SH-SY5Y (cell line): ENCODE measurements around the gene RIPOR3.

Experiments
- GATA2 ChIP-seq: IDR thresholded peaks from 2 replicates; pipeline ENCODE4 v1.6.1; 2011; ENCODE audit warnings: mild to moderate bottlenecking, low read depth, low read length
- GATA3 ChIP-seq: IDR thresholded peaks from 2 replicates; pipeline ENCODE4 v1.6.1; 2011; ENCODE audit warnings: low read depth, mild to moderate bottlenecking, low read length, moderate library complexity

RIPOR3 gene

GRCh38 chr20:50607850-50608749 lies 83.2 kb downstream of the RIPOR3 start:
- no peak for TF ChIP-seq GATA2
- TF ChIP-seq GATA3, result no peak

DNA sequence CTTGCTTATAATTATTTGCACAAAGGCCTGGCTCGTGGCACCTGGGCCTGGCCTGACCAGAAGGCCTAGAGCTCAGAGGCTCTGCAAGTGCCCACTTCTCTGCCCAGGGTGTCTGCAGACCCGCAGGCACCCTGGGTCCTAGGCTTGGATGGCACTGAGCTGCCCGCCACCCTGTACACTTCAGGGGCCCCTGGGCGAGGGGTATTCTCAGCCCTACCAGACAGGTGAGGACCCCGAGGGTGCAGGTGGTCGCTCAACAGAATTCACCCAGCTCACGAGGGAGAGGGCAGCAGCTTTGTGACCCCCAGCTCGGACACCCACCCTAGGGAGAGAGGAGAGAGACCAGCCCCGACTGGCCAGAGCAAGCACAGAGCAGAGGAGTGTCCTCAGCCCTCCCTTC lies 83.9 kb downstream of the RIPOR3 start:
- TF ChIP-seq GATA3, result no peak
- TF ChIP-seq GATA2, result no peak

DNA sequence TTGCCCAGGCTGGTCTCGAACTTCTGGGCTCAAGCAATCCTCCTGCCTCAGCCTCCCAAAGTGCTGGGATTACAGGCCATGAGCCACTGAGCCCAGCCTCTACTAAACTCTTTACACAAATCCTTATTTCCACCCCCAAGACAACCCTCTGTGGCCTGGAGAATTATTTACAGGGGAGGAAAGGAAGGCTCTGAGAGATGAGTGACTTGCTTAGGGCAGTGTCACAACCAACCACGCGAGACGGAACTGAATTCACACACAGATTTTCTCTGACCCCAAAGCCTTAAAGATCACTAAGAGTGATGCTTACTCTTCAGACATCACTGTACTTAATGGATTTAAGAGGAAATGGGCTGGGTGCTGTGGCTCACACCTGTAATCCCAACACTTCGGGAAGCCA lies 86.2 kb downstream of the RIPOR3 start:
- TF ChIP-seq GATA3, result no peak
- no peak for TF ChIP-seq GATA2

DNA sequence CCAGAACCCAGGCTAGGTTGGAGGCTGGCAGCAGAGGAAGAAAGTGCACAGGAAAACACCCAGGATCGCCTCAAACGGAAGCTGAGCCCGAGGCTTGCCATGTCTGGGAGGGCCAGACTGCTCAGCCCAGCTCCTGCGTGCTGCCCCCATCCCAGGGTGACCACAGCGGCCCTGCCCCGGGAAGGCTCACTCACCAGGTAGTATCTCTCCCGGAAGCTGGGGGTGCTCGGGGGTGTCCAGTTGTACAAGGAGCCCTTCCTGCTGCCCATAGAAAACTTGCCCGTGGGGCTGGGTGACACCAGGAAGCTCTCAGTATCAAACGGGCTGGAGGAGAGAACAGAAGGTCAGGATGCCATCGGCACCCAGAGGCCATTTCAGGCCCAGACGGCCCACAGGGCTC lies 86.9 kb downstream of the RIPOR3 start:
- TF ChIP-seq GATA3 (no peak), GATA2 (no peak)

DNA sequence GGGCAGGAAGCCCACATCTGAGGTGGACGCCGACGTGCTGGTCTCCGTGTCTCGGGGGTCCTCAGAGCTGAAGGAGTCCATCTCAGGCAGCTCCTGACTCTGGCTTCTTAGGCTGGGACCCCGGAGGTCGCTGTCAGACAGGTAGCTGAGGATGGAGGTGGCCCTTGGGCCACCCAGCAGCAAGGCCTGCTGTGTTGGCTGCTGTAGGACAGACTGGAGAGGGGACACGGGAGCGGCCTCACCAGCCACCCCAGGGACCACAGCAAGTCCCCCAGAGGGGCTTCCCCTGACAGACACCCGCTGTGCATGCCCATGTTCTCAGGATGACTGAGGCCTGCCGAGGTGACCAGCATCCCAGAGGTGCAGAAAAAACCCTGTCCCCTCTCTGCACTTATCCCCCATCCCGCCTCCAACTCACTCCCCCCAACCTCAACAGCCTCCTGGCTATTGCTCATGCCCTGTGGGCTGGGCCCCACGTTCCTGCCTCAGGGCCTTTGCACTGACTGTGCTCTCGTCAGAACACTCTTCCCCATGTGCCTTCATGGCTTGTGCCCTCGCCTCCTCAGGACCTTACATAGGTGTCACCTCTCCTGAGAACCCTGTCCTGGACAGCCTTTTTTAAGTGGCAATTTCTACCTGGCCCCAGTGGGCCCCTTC lies 88.8 kb downstream of the RIPOR3 start:
- TF ChIP-seq GATA2 (no peak), GATA3 (no peak)

DNA sequence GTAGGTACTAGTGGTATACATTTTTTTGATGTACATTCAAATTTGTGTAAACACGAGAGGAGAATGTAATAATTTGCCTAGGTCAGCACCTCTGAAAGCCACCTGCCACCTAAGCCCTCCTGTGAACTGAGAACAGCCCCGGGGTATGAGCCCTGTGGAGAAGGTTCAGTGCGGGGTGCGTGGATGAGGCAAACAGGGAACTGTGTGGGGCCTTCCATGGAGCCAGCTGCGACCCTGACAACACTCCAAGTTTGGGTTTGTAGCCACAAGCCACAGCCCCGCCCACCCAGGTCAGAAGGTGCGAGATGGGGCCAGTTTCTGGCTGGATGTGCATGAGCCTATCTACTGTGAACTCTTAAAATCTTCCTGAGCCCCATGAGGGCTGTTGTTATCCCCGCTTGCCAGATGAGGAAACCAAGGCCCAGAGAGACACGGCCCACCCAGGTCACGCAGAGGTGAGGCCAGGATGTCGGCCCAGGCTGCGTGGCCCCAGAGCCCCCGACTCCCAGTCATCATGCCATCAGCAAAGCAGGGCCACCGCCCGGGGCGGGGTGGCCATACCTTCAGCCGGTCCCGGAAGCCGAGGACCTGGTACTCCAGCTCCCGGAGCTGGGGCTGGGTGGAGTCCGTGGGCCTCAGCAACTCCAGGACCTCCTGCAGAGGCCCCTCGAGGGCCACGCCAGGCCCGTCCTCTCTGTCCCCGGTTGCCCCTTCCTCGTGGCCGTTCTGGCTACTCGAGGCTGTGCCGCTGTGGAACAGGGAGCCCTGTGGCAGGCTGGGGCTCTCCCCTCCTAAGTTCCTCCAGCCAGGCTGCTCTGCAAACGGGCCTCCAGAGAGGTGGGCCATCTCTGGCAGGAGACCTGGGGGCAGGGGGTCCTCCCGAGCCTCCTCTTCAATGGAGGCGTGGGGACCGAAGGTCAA lies 89.6 kb downstream of the RIPOR3 start:
- TF ChIP-seq GATA3, result no peak

DNA sequence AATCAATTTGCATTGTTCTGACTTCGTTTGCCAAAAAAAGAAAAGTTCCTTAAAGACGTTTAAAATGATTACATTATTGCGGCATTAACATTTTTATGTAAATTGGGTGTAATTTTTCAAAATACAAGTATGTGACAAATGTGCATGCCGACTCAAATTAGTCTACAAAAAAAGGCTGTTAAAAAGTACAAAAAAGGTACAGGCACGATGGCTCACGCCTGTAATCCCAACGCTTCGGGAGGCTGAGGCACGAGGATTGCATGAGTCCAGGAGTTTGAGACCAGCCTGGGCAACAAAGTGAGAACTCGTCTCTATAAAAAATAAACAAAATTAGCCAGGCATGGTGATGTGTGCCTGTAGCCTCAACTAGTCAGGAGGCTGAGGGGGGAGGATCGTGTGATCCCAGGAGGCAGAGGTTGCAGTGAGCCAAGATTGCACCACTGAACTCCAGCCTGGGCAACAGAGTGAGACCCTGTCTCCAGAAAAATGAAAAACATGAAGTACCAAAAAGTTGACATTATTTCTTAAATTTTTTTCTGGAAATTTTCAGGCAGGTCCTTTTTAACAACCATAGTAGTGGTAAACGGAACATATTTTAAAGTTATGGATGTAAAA lies 91.0 kb downstream of the RIPOR3 start:
- TF ChIP-seq GATA3, result no peak

DNA sequence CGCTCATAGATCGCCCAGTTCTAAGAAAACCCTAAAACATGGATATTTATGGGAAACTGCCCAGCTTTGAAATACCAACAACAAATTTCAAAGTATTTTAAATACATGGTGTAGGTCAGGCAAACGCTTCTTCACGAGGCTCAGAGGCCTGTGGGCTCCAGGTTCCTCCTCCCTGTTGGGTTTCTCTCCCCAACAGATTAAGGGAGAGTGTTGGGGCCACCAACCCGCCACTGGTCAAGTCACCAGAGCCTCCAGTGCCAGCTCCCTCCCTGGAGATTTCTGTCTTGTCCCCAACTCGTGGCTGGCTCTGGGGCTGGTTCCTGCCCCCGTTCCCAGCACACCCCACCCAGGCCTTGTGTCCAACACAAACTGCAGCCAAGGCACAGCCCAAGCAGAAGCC lies 93.3 kb downstream of the RIPOR3 start:
- no peak for TF ChIP-seq GATA2
- TF ChIP-seq GATA3, result no peak

DNA sequence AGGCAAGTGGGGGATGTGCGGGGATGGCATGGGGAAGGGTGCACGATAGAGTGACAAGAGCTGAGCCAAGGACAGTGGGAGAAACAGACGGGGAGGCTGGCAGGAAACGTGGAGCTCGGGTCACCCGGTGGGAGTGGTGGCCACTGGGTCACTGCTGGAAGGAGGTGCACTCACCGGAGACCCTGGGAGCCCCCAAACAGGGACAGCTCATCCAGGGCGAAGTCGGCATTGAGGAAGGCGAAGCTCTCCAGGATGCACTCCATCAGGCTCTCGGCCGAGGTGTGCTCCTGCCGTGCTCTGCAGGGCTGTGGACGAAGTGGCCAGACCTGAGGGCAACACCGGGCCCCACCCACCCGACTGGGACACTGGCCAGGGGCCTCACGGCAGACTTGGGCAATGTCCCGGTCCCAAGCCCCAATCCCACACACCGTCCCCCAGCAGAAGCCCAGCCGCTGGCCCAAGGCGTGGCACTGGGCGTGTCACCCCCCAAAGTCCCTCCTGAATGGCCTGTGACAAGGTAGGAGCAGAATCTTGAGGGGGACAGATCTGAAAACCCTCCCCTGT lies 93.9 kb downstream of the RIPOR3 start:
- TF ChIP-seq GATA2 (no peak), GATA3 (no peak)

DNA sequence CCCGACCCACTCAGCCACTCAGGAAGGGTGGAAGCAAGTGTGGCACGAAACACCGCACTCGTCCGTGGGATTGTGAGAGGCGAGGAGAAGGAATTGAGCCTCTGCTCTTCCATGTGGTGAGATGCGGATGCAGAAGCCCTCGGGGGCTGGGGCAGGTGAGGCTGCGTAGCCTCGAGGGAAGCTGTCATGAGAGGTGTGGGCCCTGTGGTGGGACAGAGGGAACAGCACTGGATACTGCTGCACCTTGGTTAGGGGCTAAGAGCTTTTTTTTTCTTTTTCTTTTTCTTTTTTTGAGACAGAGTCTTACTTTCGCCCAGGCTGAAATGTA lies 94.7 kb downstream of the RIPOR3 start:
- TF ChIP-seq GATA3 (no peak), GATA2 (no peak)

DNA sequence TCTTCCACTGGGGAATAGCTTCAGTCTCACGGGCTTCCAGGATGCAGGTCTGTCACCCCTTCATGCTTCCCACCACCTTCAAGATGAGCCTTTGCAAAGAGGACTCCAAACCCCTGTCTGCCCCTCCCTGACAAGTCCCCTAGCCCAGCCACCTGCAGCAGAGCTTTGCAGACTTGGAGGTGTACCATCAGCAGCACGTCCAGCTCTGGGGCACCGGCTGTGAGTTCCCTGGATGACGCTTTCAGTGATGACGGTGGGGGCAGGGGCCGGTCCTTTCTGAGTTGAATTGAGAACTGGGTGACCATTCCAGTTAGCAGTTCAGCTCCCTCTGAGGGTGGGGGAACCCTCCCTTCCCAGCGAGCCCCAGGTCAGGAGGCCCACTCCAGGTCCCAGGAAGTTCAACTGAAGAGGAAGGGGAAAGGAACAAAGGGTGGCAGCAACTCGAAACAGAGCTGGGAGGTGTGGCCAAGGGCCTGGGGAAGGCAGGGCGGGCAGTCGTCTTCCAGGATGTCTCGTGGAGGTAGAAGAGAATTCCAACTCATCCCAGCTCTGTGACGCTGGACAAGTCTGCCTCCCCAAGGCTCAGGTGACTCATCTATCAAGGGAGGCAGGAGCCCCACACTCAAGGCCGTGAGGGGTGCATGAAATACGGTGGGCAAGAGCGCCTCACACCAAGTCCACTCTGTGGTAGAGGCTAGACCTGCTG lies 95.2 kb downstream of the RIPOR3 start:
- TF ChIP-seq GATA3, result no peak
- no peak for TF ChIP-seq GATA2

GRCh38 chr20:50595433-50595895 lies 95.9 kb downstream of the RIPOR3 start:
- TF ChIP-seq GATA3 (no peak), GATA2 (no peak)

GRCh38 chr20:50594591-50595432 lies 96.5 kb downstream of the RIPOR3 start:
- TF ChIP-seq GATA2, result no peak
- no peak for TF ChIP-seq GATA3
